ACC112 (cell line): Measurements from ENCODE around the gene MKRN2.
A peak's percentile ranks its signal among the peaks of the same experiment; 100 is the strongest.

Experiments
- H2AFZ ChIP-seq: fragments of 200-600 bp; sonication (generic); one replicate; pipeline ENCODE4 v1.6.0; 2017; ENCODE audit warnings: antibody characterized with exemption, low read length; ENCODE audit not compliant: unreplicated experiment
- H3K27ac ChIP-seq: fragments of 200-600 bp; sonication (generic); 2 replicates; pipeline ENCODE4 v1.5.1; 2014; ENCODE audit warnings: low read depth, mild to moderate bottlenecking, antibody characterized with exemption, low read length, moderate library complexity
- H3K27me3 ChIP-seq: fragments of 200-600 bp; sonication (generic); 2 replicates; pipeline ENCODE4 v1.6.1; 2014; ENCODE audit warnings: mild to moderate bottlenecking, antibody characterized with exemption, low read length, moderate library complexity, mixed read lengths; ENCODE audit not compliant: insufficient read depth
- H3K36me3 ChIP-seq: fragments of 200-600 bp; sonication (generic); 2 replicates; pipeline ENCODE4 v1.6.1; 2016; ENCODE audit warnings: mild to moderate bottlenecking, antibody characterized with exemption, low read length, moderate library complexity, mixed read lengths; ENCODE audit not compliant: insufficient read depth
- H3K4me1 ChIP-seq: fragments of 200-600 bp; sonication (generic); one replicate; pipeline ENCODE4 v1.6.1; 2016; ENCODE audit warnings: low read length, mixed read lengths; ENCODE audit not compliant: insufficient read depth, unreplicated experiment, control insufficient read depth
- H3K4me3 ChIP-seq: fragments of 200-600 bp; sonication (generic); 2 replicates; pipeline ENCODE4 v1.5.1; 2014; ENCODE audit warnings: mild to moderate bottlenecking, low read depth, low read length
- H3K79me2 ChIP-seq: fragments of 200-600 bp; sonication (generic); one replicate; pipeline ENCODE4 v1.6.0; 2016; ENCODE audit warnings: low read length; ENCODE audit not compliant: control insufficient read depth, unreplicated experiment, insufficient read depth

Gene MKRN2

GRCh38 chr3:12574131-12574530 is 17.2 kb downstream of the MKRN2 start:
- peaks cover 25% of the 10 kb centered on the region for H3K36me3 ChIP-seq
- H3K27ac ChIP-seq = no peak overlapping the region

GRCh38 chr3:12574661-12575060 is 17.8 kb downstream of the MKRN2 start:
- no peak overlapping the region for H3K4me3 ChIP-seq
- peaks cover 22% of the 10 kb centered on the region for H3K36me3 ChIP-seq
- no peak overlapping the region for H2AFZ ChIP-seq
- H3K79me2 ChIP-seq = peaks cover 17% of the 10 kb centered on the region
- H3K4me1 ChIP-seq = peaks cover 24% of the 10 kb centered on the region
- H3K27ac ChIP-seq = no peak overlapping the region
- H3K27me3 ChIP-seq = no peaks in the 10 kb centered on the region

More at GRCh38 chr3:12574131-12574530, 17.2 kb downstream of the MKRN2 start:
- Histone ChIP-seq H2AFZ (no peak overlapping the region), H3K4me1 (peaks cover 20% of the 10 kb centered on the region), H3K27me3 (no peaks in the 10 kb centered on the region), H3K79me2 (peaks cover 14% of the 10 kb centered on the region), H3K4me3 (no peak overlapping the region)

GRCh38 chr3:12577379-12577778 is 20.5 kb downstream of the MKRN2 start:
- peaks cover 18% of the 10 kb centered on the region; the same call in 1 of the 2 replicates for H3K36me3 ChIP-seq
- H3K27me3 ChIP-seq = no peaks in the 10 kb centered on the region
- H3K4me3 ChIP-seq = no peak overlapping the region
- H2AFZ ChIP-seq = no peak overlapping the region
- peaks cover 29% of the 10 kb centered on the region for H3K4me1 ChIP-seq
- H3K27ac ChIP-seq = no peak overlapping the region
- peaks cover 12% of the 10 kb centered on the region for H3K79me2 ChIP-seq

GRCh38 chr3:12578742-12579141 is 21.9 kb downstream of the MKRN2 start:
- no peak overlapping the region for H2AFZ ChIP-seq
- peaks cover 19% of the 10 kb centered on the region; the same call in 1 of the 2 replicates for H3K36me3 ChIP-seq
- no peak overlapping the region for H3K27ac ChIP-seq
- H3K79me2 ChIP-seq = peaks cover 12% of the 10 kb centered on the region
- H3K27me3 ChIP-seq = no peaks in the 10 kb centered on the region
- H3K4me1 ChIP-seq = peaks cover 26% of the 10 kb centered on the region
- no peak overlapping the region for H3K4me3 ChIP-seq

GRCh38 chr3:12579456-12579855 is 22.6 kb downstream of the MKRN2 start:
- peak overlapping the region; percentile 75 for H3K27ac ChIP-seq
- no peaks in the 10 kb centered on the region for H3K27me3 ChIP-seq
- H3K36me3 ChIP-seq = peaks cover 15% of the 10 kb centered on the region; the same call in 1 of the 2 replicates
- peaks cover 25% of the 10 kb centered on the region for H3K4me1 ChIP-seq
- H3K4me3 ChIP-seq = no peak overlapping the region
- H2AFZ ChIP-seq = no peak overlapping the region
- peaks cover 12% of the 10 kb centered on the region for H3K79me2 ChIP-seq

- peak overlapping the region; percentile 75 for H3K27ac ChIP-seq
- H3K4me1 ChIP-seq = peaks cover 21% of the 10 kb centered on the region
- no peaks in the 10 kb centered on the region for H3K27me3 ChIP-seq
- H3K79me2 ChIP-seq = peaks cover 12% of the 10 kb centered on the region
- H3K4me3 ChIP-seq = no peak overlapping the region
- H3K36me3 ChIP-seq = peaks cover 14% of the 10 kb centered on the region; the same call in 1 of the 2 replicates
- no peak overlapping the region for H2AFZ ChIP-seq
Measured at GRCh38 chr3:12579905-12580304, 23.0 kb downstream of the MKRN2 start.

- Histone ChIP-seq H3K4me1 (peaks cover 10% of the 10 kb centered on the region), H3K27me3 (no peaks in the 10 kb centered on the region), H3K79me2 (peaks cover 11% of the 10 kb centered on the region), H3K36me3 (peaks cover 24% of the 10 kb centered on the region), H3K4me3 (no peak overlapping the region), H2AFZ (no peak overlapping the region), H3K27ac (no peak overlapping the region)
Measured at GRCh38 chr3:12582730-12583129, 25.8 kb downstream of the MKRN2 start.

- H3K27me3 ChIP-seq = no peaks in the 10 kb centered on the region
- no peak overlapping the region for H3K4me3 ChIP-seq
- H3K79me2 ChIP-seq = peaks cover 8% of the 10 kb centered on the region
- H2AFZ ChIP-seq = no peak overlapping the region
- peaks cover 24% of the 10 kb centered on the region for H3K36me3 ChIP-seq
- peaks cover 16% of the 10 kb centered on the region for H3K4me1 ChIP-seq
- no peak overlapping the region for H3K27ac ChIP-seq
Measured at GRCh38 chr3:12583280-12583679, 26.4 kb downstream of the MKRN2 start.

GRCh38 chr3:12584083-12584482 is 27.2 kb downstream of the MKRN2 start:
- Histone ChIP-seq H3K27me3 (no peaks in the 10 kb centered on the region), H2AFZ (no peak overlapping the region), H3K27ac (no peak overlapping the region), H3K4me3 (no peak overlapping the region), H3K4me1 (peaks cover 18% of the 10 kb centered on the region), H3K36me3 (peaks cover 30% of the 10 kb centered on the region), H3K79me2 (peaks cover 5% of the 10 kb centered on the region)

GRCh38 chr3:12585181-12585580 is 28.3 kb downstream of the MKRN2 start:
- Histone ChIP-seq H2AFZ (no peak overlapping the region), H3K4me1 (peaks cover 9% of the 10 kb centered on the region), H3K27me3 (no peaks in the 10 kb centered on the region), H3K4me3 (no peak overlapping the region), H3K36me3 (peaks cover 35% of the 10 kb centered on the region), H3K27ac (no peak overlapping the region), H3K79me2 (no peaks in the 10 kb centered on the region)

GRCh38 chr3:12585970-12586369 is 29.1 kb downstream of the MKRN2 start:
- Histone ChIP-seq H3K36me3 (peaks cover 38% of the 10 kb centered on the region), H3K79me2 (no peaks in the 10 kb centered on the region)

More at GRCh38 chr3:12585970-12586369, 29.1 kb downstream of the MKRN2 start:
- Histone ChIP-seq H3K27ac (no peak overlapping the region), H3K4me1 (peaks cover 9% of the 10 kb centered on the region), H3K4me3 (no peak overlapping the region), H2AFZ (no peak overlapping the region), H3K27me3 (no peaks in the 10 kb centered on the region)
